Fibroblast of lung (primary cell): ENCODE results near the gene PSMD13. TPM values are rescaled to one million over a fixed set of nuclear protein-coding genes. Genes with fewer than 3 reads are reported as not detected.

Experiments
- DNase-seq, 2 donors: peaks; one replicate each; pipeline versions ENCODE4 v3.0.0 to v3.0.0-alpha.2; 2010; ENCODE audit warnings: low read depth in 2 of 2
- H2AFZ ChIP-seq: 2 replicates; pipeline ENCODE4 v1.5.1; 2012; ENCODE audit warnings: low read length, control low read depth, inconsistent platforms
- H3K27ac ChIP-seq: 2 replicates; pipeline ENCODE4 v1.5.1; 2011; ENCODE audit warnings: low read length, control low read depth; ENCODE audit not compliant: insufficient read depth
- H3K27me3 ChIP-seq: 2 replicates; pipeline ENCODE4 v1.5.1; 2011; ENCODE audit warnings: mild to moderate bottlenecking, low read length; ENCODE audit not compliant: control insufficient read depth, insufficient read depth
- H3K36me3 ChIP-seq: 2 replicates; pipeline ENCODE4 v1.5.1; 2011; ENCODE audit warnings: low read length; ENCODE audit not compliant: control insufficient read depth, insufficient read depth
- H3K4me1 ChIP-seq: 2 replicates; pipeline ENCODE4 v1.5.1; 2011; ENCODE audit warnings: low read length; ENCODE audit not compliant: control insufficient read depth, insufficient read depth; ENCODE audit errors: extremely low read depth
- H3K4me2 ChIP-seq: 2 replicates; pipeline ENCODE4 v1.5.1; 2011; ENCODE audit warnings: low read length, control low read depth; ENCODE audit not compliant: insufficient read depth; ENCODE audit errors: extremely low read depth
- H3K4me3 ChIP-seq, 4 experiments: fragments of 200-600 bp in 1 of 4; sonication (generic) in 1 of 4; replicated peaks in 1 of 4; 2 replicates each; pipeline ENCODE4 v1.5.1; 2011 to 2016; ENCODE audit warnings: low read length in 4 of 4, low read depth in 3 of 4, mild to moderate bottlenecking in 3 of 4, control low read depth in 2 of 4, inconsistent platforms in 1 of 4, mixed read lengths in 1 of 4; ENCODE audit not compliant: insufficient read depth in 1 of 4; ENCODE audit errors: control extremely low read depth in 1 of 4
- H3K79me2 ChIP-seq: 2 replicates; pipeline ENCODE4 v1.5.1; 2012; ENCODE audit warnings: mild to moderate bottlenecking, low read length, inconsistent platforms; ENCODE audit not compliant: control insufficient read depth, insufficient read depth
- H3K9ac ChIP-seq: 2 replicates; pipeline ENCODE4 v1.5.1; 2011; ENCODE audit warnings: mild to moderate bottlenecking, low read length, control low read depth; ENCODE audit not compliant: insufficient read depth
- H3K9me3 ChIP-seq: 2 replicates; pipeline ENCODE4 v1.5.1; 2012; ENCODE audit warnings: low read depth, low read length; ENCODE audit not compliant: control insufficient read depth, insufficient read depth
- H4K20me1 ChIP-seq: 2 replicates; pipeline ENCODE4 v1.5.1; 2011; ENCODE audit warnings: low read length; ENCODE audit not compliant: control insufficient read depth, insufficient read depth; ENCODE audit errors: extremely low read depth
- CTCF ChIP-seq, 2 donors: IDR thresholded peaks in 1 of 2; conservative IDR thresholded peaks in 1 of 2; 1 replicate in 1 of 2; 2 replicates in 1 of 2; pipeline ENCODE4 v1.5.1; 2011 to 2012; ENCODE audit warnings: low read length in 2 of 2, control low read depth in 1 of 2, inconsistent platforms in 1 of 2, low read depth in 1 of 2, mild to moderate bottlenecking in 1 of 2
- EZH2 ChIP-seq: IDR thresholded peaks from 2 replicates; pipeline ENCODE4 v1.5.1; 2012; ENCODE audit warnings: low read length, control low read depth, mild to moderate bottlenecking; ENCODE audit errors: missing control alignments
- polyA plus RNA-seq, 2 donors: library from polyadenylated mRNA; depleted of rRNA in 1 of 2; stranded (reverse) in 1 of 2; unstranded in 1 of 2; fragments of >200 nt; gene quantifications; 2 replicates each; pipeline ENCODE4 v1.2.1, GENCODE V29; 2011 to 2012; ENCODE audit warnings: missing spikeins in 1 of 2
- total RNA-seq: library from RNA; depleted of rRNA; stranded (reverse); fragments of >200 nt; gene quantifications from 2 replicates; pipeline ENCODE4 v1.2.1, GENCODE V29; 2014

PSMD13 gene
- total and polyA plus RNA-seq, 2 donors (not counting 1 experiment from before 2014, with no cell fraction given): 106 to 147 TPM

GRCh38 chr11:279966-280705, 43.4 kb downstream of the PSMD13 start:
- Histone ChIP-seq H3K36me3 (no peaks in the 10 kb centered on the region), H3K27ac (no peak overlapping the region), H3K9me3 (no peaks in the 10 kb centered on the region), H3K27me3 (peaks cover 63% of the 10 kb centered on the region), H3K4me1 (no peaks in the 10 kb centered on the region), H3K9ac (no peak overlapping the region), H2AFZ (no peak overlapping the region), H3K4me3 (no peak overlapping the region), H4K20me1 (no peaks in the 10 kb centered on the region), H3K4me2 (no peak overlapping the region), H3K79me2 (no peaks in the 10 kb centered on the region)
- TF ChIP-seq EZH2 (peak; percentile 35), CTCF (conservative IDR thresholded peaks at IDR 0.05 in 1 of 2, IDR thresholded peaks at IDR 0.05 in 1 of 2; ENCODE audit: low read depth in 1 of 2, low read length in 2 of 2) (no peak)
- DNase-seq: peak in 1 of 2 donors; percentile 36

GRCh38 chr11:280706-281485, 44.1 kb downstream of the PSMD13 start:
- H3K27me3 ChIP-seq: peaks cover 60% of the 10 kb centered on the region
- no peaks in the 10 kb centered on the region for H3K4me1 ChIP-seq
- H3K9me3 ChIP-seq: no peaks in the 10 kb centered on the region
- TF ChIP-seq CTCF (conservative IDR thresholded peaks at IDR 0.05 in 1 of 2, IDR thresholded peaks at IDR 0.05 in 1 of 2; ENCODE audit: low read depth in 1 of 2, low read length in 2 of 2): no peak
- peak; percentile 85 for TF ChIP-seq EZH2
- H3K27ac ChIP-seq: no peak overlapping the region
- no peaks in the 10 kb centered on the region for H4K20me1 ChIP-seq
- no peaks in the 10 kb centered on the region for H3K79me2 ChIP-seq
- H3K4me3 ChIP-seq: no peak overlapping the region
- H2AFZ ChIP-seq: no peak overlapping the region
- DNase-seq: no peak
- H3K9ac ChIP-seq: no peak overlapping the region
- no peak overlapping the region for H3K4me2 ChIP-seq
- no peaks in the 10 kb centered on the region for H3K36me3 ChIP-seq

- Histone ChIP-seq H3K36me3 (no peaks in the 10 kb centered on the region), H4K20me1 (no peaks in the 10 kb centered on the region), H3K4me2 (no peak overlapping the region), H3K27me3 (peaks cover 60% of the 10 kb centered on the region), H3K9me3 (no peaks in the 10 kb centered on the region), H3K4me3 (no peak overlapping the region), H3K4me1 (no peaks in the 10 kb centered on the region), H3K79me2 (no peaks in the 10 kb centered on the region), H3K9ac (no peak overlapping the region), H2AFZ (no peak overlapping the region), H3K27ac (no peak overlapping the region)
- TF ChIP-seq CTCF (conservative IDR thresholded peaks at IDR 0.05 in 1 of 2, IDR thresholded peaks at IDR 0.05 in 1 of 2; ENCODE audit: low read depth in 1 of 2, low read length in 2 of 2) (no peak), EZH2 (no peak)
- no peak for DNase-seq
Observed at GRCh38 chr11:281486-282161, 44.8 kb downstream of the PSMD13 start.
